Suprapubic skin (tissue), 3 donors: Measurements from ENCODE around the gene IFIT1B.

Source experiments
- CTCF ChIP-seq, 2 donors: fragments of 200-600 bp in 1 of 2; fragments of 450-650 bp in 1 of 2; sonication (generic) in 1 of 2; IDR thresholded peaks; one replicate each; pipeline ENCODE4 v1.5.1; 2016 to 2019; ENCODE audit warnings: antibody characterized with exemption in 2 of 2, mild to moderate bottlenecking in 1 of 2, moderate library complexity in 1 of 2
- POLR2A ChIP-seq, 2 donors: fragments of 450-650 bp; IDR thresholded peaks; one replicate each; pipeline ENCODE4 v1.6.1; 2017; ENCODE audit warnings: antibody characterized with exemption in 2 of 2, mild to moderate bottlenecking in 2 of 2, moderate library complexity in 2 of 2

GRCh38 chr10:89344156-89344555, 33.7 kb upstream of the IFIT1B start:
- TF ChIP-seq CTCF (IDR thresholded peaks at IDR 0.05) (no peak), POLR2A (IDR thresholded peaks at IDR 0.05) (no peak)
